NT2/D1 (cell line): ENCODE results near the gene CEACAM16.

ENCODE experiments used
- DNase-seq: peaks from one replicate; pipeline ENCODE4 v3.0.0-alpha.2; 2011; ENCODE audit warnings: low read depth, low spot score
- H3K27me3 ChIP-seq: 2 replicates; pipeline ENCODE4 v1.6.0; 2011; ENCODE audit warnings: mild to moderate bottlenecking; ENCODE audit not compliant: insufficient read length, insufficient read depth
- H3K36me3 ChIP-seq: 2 replicates; pipeline ENCODE4 v1.6.1; 2011; ENCODE audit warnings: mild to moderate bottlenecking, low read length, mixed read lengths; ENCODE audit not compliant: insufficient read depth, insufficient read length
- H3K4me1 ChIP-seq: 2 replicates; pipeline ENCODE4 v1.5.1; 2011; ENCODE audit not compliant: insufficient read depth, insufficient read length
- H3K4me3 ChIP-seq: 2 replicates; pipeline ENCODE4 v1.5.1; 2011; ENCODE audit warnings: low read depth; ENCODE audit not compliant: insufficient read length
- H3K9ac ChIP-seq: 2 replicates; pipeline ENCODE4 v1.6.0; 2011; ENCODE audit warnings: low read depth; ENCODE audit not compliant: insufficient read length
- H3K9me3 ChIP-seq: 2 replicates; pipeline ENCODE4 v1.5.1; 2011; ENCODE audit warnings: mild to moderate bottlenecking, low read length; ENCODE audit not compliant: insufficient read depth
- SUZ12 ChIP-seq: IDR thresholded peaks from 2 replicates; pipeline ENCODE4 v1.6.1; 2011; ENCODE audit not compliant: insufficient read length, insufficient read depth; ENCODE audit errors: extremely low read depth
- YY1 ChIP-seq: IDR thresholded peaks from 2 replicates; pipeline ENCODE4 v1.6.1; 2011; ENCODE audit not compliant: insufficient read length, insufficient read depth
- ZNF274 ChIP-seq: IDR thresholded peaks from 2 replicates; pipeline ENCODE4 v1.6.1; 2011; ENCODE audit warnings: mild to moderate bottlenecking, low read depth, low read length

Gene CEACAM16

GRCh38 chr19:44754750-44755080 lies 55.8 kb downstream of the CEACAM16 start:
- H3K27me3 ChIP-seq = peaks cover 39% of the 10 kb centered on the region
- TF ChIP-seq ZNF274 (no peak), SUZ12 (no peak), YY1 (no peak)
- DNase-seq = no peak
- peaks cover 20% of the 10 kb centered on the region for H3K4me1 ChIP-seq
- H3K4me3 ChIP-seq = peak overlapping the region; percentile 18
- peaks cover 9% of the 10 kb centered on the region for H3K36me3 ChIP-seq
- peak overlapping the region; percentile 61 for H3K9ac ChIP-seq
- no peaks in the 10 kb centered on the region for H3K9me3 ChIP-seq

DNA sequence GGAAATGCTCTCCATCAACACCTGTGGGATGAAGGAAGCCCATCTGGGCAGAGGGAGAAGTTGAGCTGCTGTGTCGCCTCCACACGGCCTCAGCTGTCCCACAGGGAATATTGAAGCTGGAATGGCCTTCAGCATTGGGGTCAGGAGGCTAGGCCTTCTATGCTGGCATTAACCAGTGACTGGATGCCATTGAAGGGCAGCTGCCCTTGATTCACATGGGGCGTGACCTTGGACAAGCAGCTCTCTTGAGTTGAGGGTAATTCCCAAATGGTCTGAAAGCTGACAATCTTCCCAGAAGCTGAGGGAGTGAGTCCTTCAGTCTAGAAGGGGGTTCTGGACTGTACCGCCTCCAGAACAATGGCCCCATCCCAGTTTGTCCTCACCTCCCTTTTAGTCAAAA lies 56.3 kb downstream of the CEACAM16 start:
- peak overlapping the region; percentile 61 for H3K9ac ChIP-seq
- no peak overlapping the region for H3K4me3 ChIP-seq
- DNase-seq = no peak
- peaks cover 20% of the 10 kb centered on the region for H3K4me1 ChIP-seq
- H3K9me3 ChIP-seq = no peaks in the 10 kb centered on the region
- TF ChIP-seq YY1 = no peak
- no peak for TF ChIP-seq ZNF274
- peaks cover 36% of the 10 kb centered on the region for H3K27me3 ChIP-seq
- peaks cover 11% of the 10 kb centered on the region for H3K36me3 ChIP-seq

GRCh38 chr19:44756089-44756562 lies 57.2 kb downstream of the CEACAM16 start:
- peaks cover 30% of the 10 kb centered on the region for H3K27me3 ChIP-seq
- peaks cover 23% of the 10 kb centered on the region for H3K4me1 ChIP-seq
- no peaks in the 10 kb centered on the region for H3K9me3 ChIP-seq
- H3K36me3 ChIP-seq = peaks cover 6% of the 10 kb centered on the region
- no peak overlapping the region for H3K9ac ChIP-seq
- DNase-seq = no peak
- H3K4me3 ChIP-seq = no peak overlapping the region
- TF ChIP-seq ZNF274 (no peak), YY1 (no peak), SUZ12 (no peak)

DNA sequence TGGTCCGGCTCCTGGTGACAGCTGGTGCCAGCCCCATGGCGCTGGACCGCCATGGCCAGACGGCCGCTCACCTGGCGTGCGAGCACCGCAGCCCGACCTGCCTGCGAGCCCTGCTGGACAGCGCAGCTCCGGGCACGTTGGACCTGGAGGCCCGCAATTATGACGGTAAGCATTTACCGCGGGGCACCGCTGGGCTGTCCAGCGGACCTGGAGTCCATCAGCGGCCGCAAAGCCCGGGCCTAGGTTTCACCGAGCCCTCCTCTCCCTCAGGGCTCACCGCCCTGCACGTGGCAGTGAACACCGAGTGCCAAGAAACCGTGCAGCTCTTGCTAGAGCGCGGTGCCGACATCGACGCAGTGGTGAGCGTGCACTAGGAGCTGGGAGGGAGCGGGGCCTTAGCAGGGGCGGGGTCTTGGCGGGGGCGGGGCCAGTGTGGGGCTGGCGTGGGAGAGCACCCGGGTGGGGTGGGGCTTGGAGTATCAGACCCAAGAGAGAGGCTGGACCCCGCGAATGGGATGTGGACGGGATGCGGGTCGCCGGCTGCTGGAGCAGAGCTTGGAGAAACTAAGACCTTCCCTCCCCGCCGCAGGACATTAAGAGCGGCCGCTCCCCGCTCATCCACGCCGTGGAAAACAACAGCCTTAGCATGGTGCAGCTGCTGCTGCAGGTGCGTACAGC lies 58.2 kb downstream of the CEACAM16 start:
- Histone ChIP-seq H3K4me3 (peak overlapping the region; percentile 29), H3K27me3 (peaks cover 28% of the 10 kb centered on the region), H3K9me3 (no peaks in the 10 kb centered on the region), H3K4me1 (peaks cover 21% of the 10 kb centered on the region), H3K9ac (peak overlapping the region; percentile 5), H3K36me3 (peaks cover 4% of the 10 kb centered on the region)
- TF ChIP-seq SUZ12 = no peak
- DNase-seq = no peak

DNA sequence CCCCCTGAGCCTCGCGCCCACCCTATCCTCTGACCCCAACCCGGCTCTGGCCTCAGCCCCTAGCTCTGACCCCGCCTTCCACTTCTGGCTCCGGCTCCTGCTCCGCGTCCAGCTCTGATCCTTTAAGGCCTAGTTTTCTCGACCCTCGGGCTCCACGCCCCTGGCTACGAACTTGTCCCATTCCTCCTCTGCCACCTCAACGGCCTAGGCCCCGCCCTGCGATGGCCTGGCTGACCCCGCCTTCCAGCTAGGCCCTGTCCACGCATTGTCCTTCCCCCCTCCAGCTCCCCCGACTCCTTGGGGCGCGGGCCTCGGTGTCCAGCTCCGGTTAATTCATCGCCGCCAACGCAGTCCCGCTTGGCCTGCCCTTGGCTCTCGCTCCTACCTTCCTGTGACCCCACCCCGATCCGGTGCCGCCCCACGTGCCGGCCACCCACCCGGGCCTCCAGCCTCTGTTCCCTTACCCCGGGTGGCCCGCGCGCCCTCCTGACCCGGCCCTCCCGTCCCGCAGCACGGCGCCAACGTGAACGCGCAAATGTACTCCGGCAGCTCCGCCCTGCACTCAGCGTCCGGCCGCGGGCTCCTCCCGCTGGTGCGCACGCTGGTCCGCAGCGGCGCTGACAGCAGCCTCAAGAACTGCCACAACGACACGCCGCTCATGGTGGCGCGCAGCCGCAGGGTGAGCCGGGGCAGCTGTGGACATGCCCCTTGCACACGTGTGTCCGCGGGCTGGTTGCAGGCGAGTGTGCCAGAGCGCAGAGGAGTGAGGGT lies 59.0 kb downstream of the CEACAM16 start:
- H3K4me3 ChIP-seq = peak overlapping the region; percentile 29
- no peaks in the 10 kb centered on the region for H3K9me3 ChIP-seq
- H3K4me1 ChIP-seq = peaks cover 21% of the 10 kb centered on the region
- peak overlapping the region; percentile 33 for H3K9ac ChIP-seq
- DNase-seq = no peak
- TF ChIP-seq SUZ12 (no peak), YY1 (no peak), ZNF274 (no peak)
- H3K36me3 ChIP-seq = peaks cover 4% of the 10 kb centered on the region
- peaks cover 28% of the 10 kb centered on the region for H3K27me3 ChIP-seq

- no peaks in the 10 kb centered on the region for H3K9me3 ChIP-seq
- H3K36me3 ChIP-seq = peaks cover 4% of the 10 kb centered on the region
- no peak overlapping the region for H3K9ac ChIP-seq
- no peak for TF ChIP-seq ZNF274
- TF ChIP-seq YY1 = no peak
- no peak for TF ChIP-seq SUZ12
- peak overlapping the region; percentile 29 for H3K4me3 ChIP-seq
- H3K4me1 ChIP-seq = peaks cover 21% of the 10 kb centered on the region
- peaks cover 28% of the 10 kb centered on the region for H3K27me3 ChIP-seq
- no peak for DNase-seq
Observed at GRCh38 chr19:44758596-44758995, 59.6 kb downstream of the CEACAM16 start.

GRCh38 chr19:44759083-44759804 lies 60.3 kb downstream of the CEACAM16 start:
- TF ChIP-seq YY1 (no peak), SUZ12 (no peak), ZNF274 (no peak)
- DNase-seq = no peak
- Histone ChIP-seq H3K27me3 (peaks cover 28% of the 10 kb centered on the region), H3K9ac (no peak overlapping the region), H3K4me1 (peaks cover 20% of the 10 kb centered on the region), H3K36me3 (peaks cover 4% of the 10 kb centered on the region), H3K4me3 (no peak overlapping the region), H3K9me3 (no peaks in the 10 kb centered on the region)
